Cardiac fibroblast (primary cell): ENCODE measurements around the gene HLA-B.

Experiments
- DNase-seq, 2 donors: peaks; one replicate each; pipeline versions ENCODE4 v3.0.0 to v3.0.0-alpha.2; 2010; ENCODE audit warnings: low read depth in 2 of 2
- H3K4me3 ChIP-seq, 2 donors: replicated peaks in 1 of 2; 1 replicate in 1 of 2; 2 replicates in 1 of 2; pipeline ENCODE4 v1.5.1; 2011; ENCODE audit warnings: low read depth in 2 of 2, low read length in 2 of 2, mild to moderate bottlenecking in 2 of 2, moderate library complexity in 1 of 2
- TF ChIP-seq, protein P1 (sequence below): IDR thresholded peaks from one replicate; pipeline ENCODE4 v1.5.1; 2011; ENCODE audit warnings: low read depth, mild to moderate bottlenecking, low read length, inconsistent platforms

The HLA-B gene

GRCh38 chr6:31308050-31308844 lies 48.7 kb downstream of the HLA-B start:
- no peak overlapping the region for H3K4me3 ChIP-seq
- peak in 1 of 2 donors; percentile 9 for DNase-seq
- TF ChIP-seq, protein P1, sequence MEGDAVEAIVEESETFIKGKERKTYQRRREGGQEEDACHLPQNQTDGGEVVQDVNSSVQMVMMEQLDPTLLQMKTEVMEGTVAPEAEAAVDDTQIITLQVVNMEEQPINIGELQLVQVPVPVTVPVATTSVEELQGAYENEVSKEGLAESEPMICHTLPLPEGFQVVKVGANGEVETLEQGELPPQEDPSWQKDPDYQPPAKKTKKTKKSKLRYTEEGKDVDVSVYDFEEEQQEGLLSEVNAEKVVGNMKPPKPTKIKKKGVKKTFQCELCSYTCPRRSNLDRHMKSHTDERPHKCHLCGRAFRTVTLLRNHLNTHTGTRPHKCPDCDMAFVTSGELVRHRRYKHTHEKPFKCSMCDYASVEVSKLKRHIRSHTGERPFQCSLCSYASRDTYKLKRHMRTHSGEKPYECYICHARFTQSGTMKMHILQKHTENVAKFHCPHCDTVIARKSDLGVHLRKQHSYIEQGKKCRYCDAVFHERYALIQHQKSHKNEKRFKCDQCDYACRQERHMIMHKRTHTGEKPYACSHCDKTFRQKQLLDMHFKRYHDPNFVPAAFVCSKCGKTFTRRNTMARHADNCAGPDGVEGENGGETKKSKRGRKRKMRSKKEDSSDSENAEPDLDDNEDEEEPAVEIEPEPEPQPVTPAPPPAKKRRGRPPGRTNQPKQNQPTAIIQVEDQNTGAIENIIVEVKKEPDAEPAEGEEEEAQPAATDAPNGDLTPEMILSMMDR, result no peak

DNA sequence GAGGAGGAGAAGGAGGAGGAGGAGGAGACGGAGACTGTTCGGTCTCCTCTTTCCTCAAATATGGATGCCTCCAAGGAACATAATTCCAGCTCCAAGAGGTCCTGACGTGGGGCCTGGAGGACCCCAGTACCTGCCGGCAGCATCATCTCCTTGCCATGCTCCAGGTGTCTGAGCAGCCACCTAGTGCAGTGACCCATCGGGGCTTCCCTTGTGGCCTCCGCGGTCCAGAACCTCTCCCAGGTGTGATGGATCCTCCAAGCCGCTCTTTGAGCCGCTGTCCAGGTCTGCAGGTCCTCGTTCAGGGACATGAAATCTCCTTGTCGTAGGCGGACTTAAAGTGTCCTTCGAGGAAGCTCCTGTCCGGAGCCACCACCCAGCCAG lies 49.3 kb downstream of the HLA-B start:
- DNase-seq, result no peak
- TF ChIP-seq, protein P1, result no peak
- no peak overlapping the region for H3K4me3 ChIP-seq

DNA sequence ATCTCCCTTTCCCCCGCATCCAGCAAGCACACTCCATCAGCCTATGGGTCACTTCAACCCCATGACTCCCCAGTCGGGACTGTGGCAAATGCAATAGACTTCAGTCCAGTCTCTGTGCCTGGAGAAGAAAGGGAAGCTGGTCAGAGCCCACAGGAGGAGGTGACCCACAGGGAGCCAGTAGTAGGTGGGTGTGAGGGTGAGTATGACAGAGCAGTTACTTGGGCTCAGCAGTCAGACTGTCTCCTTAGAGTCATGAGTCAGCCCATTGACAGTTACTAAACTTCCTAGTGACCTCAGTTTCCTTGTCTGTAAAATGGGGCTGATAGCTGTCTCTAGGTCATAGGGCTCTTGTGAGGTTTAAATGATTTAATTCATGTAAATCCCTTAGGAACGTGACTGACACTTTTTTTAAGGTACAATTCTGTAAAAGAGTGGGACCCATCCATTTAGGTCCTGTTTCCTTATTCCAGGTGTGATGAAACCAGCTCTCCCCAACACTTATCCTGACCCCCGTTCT lies 51.2 kb downstream of the HLA-B start:
- no peak for DNase-seq
- no peak overlapping the region for H3K4me3 ChIP-seq
- TF ChIP-seq, protein P1, result no peak

GRCh38 chr6:31304683-31305082 lies 52.3 kb downstream of the HLA-B start:
- H3K4me3 ChIP-seq, result no peak overlapping the region
- DNase-seq, result peak in 1 of 2 donors; percentile 20
- TF ChIP-seq, protein P1, result no peak
